Measurements from ENCODE around the gene TWIST2. TPM values are rescaled to one million over a fixed set of nuclear protein-coding genes. Genes with fewer than 3 reads are reported as not detected.

Gene TWIST2
- total RNA-seq, 2 experiments from 2014 or later = not detected

DNA sequence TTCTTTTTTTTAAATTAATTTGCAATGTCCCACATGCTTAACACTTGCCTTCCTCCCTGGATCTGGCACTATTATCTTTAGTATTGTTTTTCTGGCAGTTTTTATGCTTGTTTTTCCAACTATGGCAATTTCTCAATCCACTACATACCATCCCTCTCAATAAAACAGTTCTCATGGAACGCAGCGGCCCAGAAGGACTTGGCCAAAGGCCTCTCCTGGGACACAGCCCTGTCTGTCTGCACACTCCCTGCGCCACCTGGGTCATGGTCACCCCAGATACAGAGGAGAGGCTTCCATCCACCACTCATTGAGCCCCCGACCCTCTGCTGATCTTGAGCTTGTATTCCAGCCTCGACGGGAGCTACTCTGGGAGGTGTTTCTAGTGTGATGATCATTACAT, 91.2 kb downstream of the TWIST2 start:
- H3K27ac Mint-ChIP-seq = no peak overlapping the region

DNA sequence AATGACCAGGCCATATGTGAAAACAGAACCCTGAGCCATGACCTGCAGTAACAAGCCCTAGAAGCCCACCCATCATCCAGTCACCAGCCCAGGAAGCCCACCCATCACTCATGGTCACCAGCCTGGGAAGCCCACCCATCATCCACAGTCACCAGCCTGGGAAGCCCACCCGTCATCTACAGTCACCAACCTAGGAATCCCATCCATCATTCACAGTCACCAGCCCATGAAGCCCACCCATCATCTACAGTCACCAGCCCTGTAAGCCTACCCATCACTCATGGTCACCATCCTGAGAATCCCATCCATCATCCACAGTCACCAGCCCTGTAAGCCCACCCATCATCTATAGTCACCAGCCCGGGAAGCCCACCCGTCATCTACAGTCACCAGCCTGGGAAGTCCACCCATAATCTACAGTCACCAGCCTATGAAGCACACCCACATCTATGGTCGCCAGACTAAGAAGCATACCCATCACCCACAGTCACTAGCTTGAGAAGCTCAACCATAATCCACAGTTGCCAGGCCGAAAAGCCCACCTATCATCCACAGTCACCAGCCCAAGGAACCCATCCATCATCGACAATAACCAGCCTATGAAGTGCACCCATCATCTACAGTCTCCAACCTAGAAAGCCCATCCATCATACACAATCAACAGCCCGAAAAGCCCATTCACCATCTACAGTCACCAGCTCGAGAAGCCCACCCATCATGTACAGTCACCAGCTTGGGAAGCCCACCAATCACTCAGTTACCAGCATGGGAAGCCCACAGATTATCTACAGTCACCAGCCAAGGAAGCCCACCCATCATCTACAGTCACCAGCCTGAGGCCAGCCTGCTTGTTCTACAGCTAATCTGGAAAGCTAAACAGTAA, 91.9 kb downstream of the TWIST2 start:
- DNase-seq (no peak), ATAC-seq (ENCODE audit: poor library complexity) (no peak)
- no peak overlapping the region for H3K4me3 ChIP-seq (ENCODE audit: low read length)
- CTCF ChIA-PET = no interaction called here
- no peaks in the 10 kb centered on the region for H3K36me3 Mint-ChIP-seq (ENCODE audit: low read depth)
- TF ChIP-seq, protein P1, sequence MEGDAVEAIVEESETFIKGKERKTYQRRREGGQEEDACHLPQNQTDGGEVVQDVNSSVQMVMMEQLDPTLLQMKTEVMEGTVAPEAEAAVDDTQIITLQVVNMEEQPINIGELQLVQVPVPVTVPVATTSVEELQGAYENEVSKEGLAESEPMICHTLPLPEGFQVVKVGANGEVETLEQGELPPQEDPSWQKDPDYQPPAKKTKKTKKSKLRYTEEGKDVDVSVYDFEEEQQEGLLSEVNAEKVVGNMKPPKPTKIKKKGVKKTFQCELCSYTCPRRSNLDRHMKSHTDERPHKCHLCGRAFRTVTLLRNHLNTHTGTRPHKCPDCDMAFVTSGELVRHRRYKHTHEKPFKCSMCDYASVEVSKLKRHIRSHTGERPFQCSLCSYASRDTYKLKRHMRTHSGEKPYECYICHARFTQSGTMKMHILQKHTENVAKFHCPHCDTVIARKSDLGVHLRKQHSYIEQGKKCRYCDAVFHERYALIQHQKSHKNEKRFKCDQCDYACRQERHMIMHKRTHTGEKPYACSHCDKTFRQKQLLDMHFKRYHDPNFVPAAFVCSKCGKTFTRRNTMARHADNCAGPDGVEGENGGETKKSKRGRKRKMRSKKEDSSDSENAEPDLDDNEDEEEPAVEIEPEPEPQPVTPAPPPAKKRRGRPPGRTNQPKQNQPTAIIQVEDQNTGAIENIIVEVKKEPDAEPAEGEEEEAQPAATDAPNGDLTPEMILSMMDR (IDR thresholded peaks at IDR 0.05) = no peak
- POLR2A ChIA-PET = no interaction called here
- H3K27ac ChIP-seq (ENCODE audit: low read depth in 1 of 2, low read length in 2 of 2) = no peak overlapping the region
- no peaks in the 10 kb centered on the region for H3K27me3 Mint-ChIP-seq
- H3K9me3 ChIP-seq (ENCODE audit: control insufficient read depth in 1 of 2, insufficient read depth in 1 of 2, low read length in 2 of 2) = peaks cover 0 to 8% of the 10 kb centered on the region in 2 experiments
- no peaks in the 10 kb centered on the region for H3K9me3 Mint-ChIP-seq
- no peaks in the 10 kb centered on the region for H3K4me1 ChIP-seq (ENCODE audit: insufficient read depth, low read length)
- no peak overlapping the region for H3K4me3 Mint-ChIP-seq
- H3K27ac Mint-ChIP-seq = no peak overlapping the region
- H3K36me3 ChIP-seq (ENCODE audit: insufficient read depth, low read length) = no peaks in the 10 kb centered on the region
- intact Hi-C loops (cut with DNase I, micrococcal nuclease) = no loop called here
- H3K27me3 ChIP-seq (ENCODE audit: control insufficient read depth in 1 of 2, insufficient read depth in 2 of 2, low read length in 2 of 2) = peaks cover 0 to 2% of the 10 kb centered on the region in 2 experiments
- no peaks in the 10 kb centered on the region for H3K4me1 Mint-ChIP-seq (ENCODE audit: low read depth)

More for the DNA sequence above, 91.2 kb downstream of the TWIST2 start:
- no peak overlapping the region for H3K27ac ChIP-seq (ENCODE audit: low read depth in 1 of 2, low read length in 2 of 2)
- H3K4me1 ChIP-seq (ENCODE audit: insufficient read depth, low read length) = no peaks in the 10 kb centered on the region
- peaks cover 0 to 2% of the 10 kb centered on the region in 2 experiments for H3K27me3 ChIP-seq (ENCODE audit: control insufficient read depth in 1 of 2, insufficient read depth in 2 of 2, low read length in 2 of 2)
- H3K36me3 ChIP-seq (ENCODE audit: insufficient read depth, low read length) = no peaks in the 10 kb centered on the region
- Mint-ChIP-seq H3K36me3 (ENCODE audit: low read depth) (no peaks in the 10 kb centered on the region), H3K4me3 (no peak overlapping the region), H3K9me3 (no peaks in the 10 kb centered on the region), H3K4me1 (ENCODE audit: low read depth) (no peaks in the 10 kb centered on the region), H3K27me3 (peaks cover 2% of the 10 kb centered on the region)
- DNase-seq (no peak), ATAC-seq (ENCODE audit: poor library complexity) (no peak)
- TF ChIP-seq, protein P1 (IDR thresholded peaks at IDR 0.05) = no peak
- H3K4me3 ChIP-seq (ENCODE audit: low read length) = no peak overlapping the region
- intact Hi-C loops (cut with DNase I, micrococcal nuclease) = no loop called here
- POLR2A ChIA-PET = no interaction called here
- CTCF ChIA-PET = no interaction called here
- peaks cover 0 to 8% of the 10 kb centered on the region in 2 experiments for H3K9me3 ChIP-seq (ENCODE audit: control insufficient read depth in 1 of 2, insufficient read depth in 1 of 2, low read length in 2 of 2)

DNA sequence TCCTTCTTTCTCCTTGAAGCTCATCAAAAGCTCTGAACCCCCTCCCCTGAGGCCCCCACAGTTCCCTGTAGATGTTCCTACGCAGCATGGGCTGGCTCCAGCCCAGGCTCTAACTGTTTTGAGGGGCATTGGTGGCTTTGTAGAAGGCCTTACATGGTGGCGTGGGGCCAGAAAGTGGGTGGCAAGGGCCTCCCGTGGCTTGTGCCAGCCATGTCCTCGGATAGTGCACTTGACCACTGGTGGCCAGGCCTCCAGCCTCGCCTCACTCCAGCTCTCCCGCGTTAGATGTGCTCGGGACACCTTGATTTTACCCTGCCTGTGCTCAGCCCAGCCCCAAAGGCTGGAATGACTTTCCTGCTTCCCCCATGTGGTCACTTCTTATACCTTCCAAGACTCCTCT, 92.9 kb downstream of the TWIST2 start:
- Mint-ChIP-seq H3K9me3 (no peaks in the 10 kb centered on the region), H3K4me1 (ENCODE audit: low read depth) (no peaks in the 10 kb centered on the region), H3K27me3 (no peaks in the 10 kb centered on the region), H3K27ac (no peak overlapping the region), H3K4me3 (no peak overlapping the region), H3K36me3 (ENCODE audit: low read depth) (no peaks in the 10 kb centered on the region)
- H3K27me3 ChIP-seq (ENCODE audit: control insufficient read depth in 1 of 2, insufficient read depth in 2 of 2, low read length in 2 of 2) = peaks cover 0 to 2% of the 10 kb centered on the region in 2 experiments
- H3K9me3 ChIP-seq (ENCODE audit: control insufficient read depth in 1 of 2, insufficient read depth in 1 of 2, low read length in 2 of 2) = peaks cover 0 to 8% of the 10 kb centered on the region in 2 experiments
- DNase-seq (no peak), ATAC-seq (ENCODE audit: poor library complexity) (no peak)
- H3K36me3 ChIP-seq (ENCODE audit: insufficient read depth, low read length) = no peaks in the 10 kb centered on the region
- TF ChIP-seq, protein P1 (IDR thresholded peaks at IDR 0.05) = no peak
- no peak overlapping the region for H3K27ac ChIP-seq (ENCODE audit: low read depth in 1 of 2, low read length in 2 of 2)
- ChIA-PET POLR2A (no interaction called here), CTCF (no interaction called here)
- intact Hi-C loops (cut with DNase I, micrococcal nuclease) = no loop called here
- H3K4me1 ChIP-seq (ENCODE audit: insufficient read depth, low read length) = no peaks in the 10 kb centered on the region
- H3K4me3 ChIP-seq (ENCODE audit: low read length) = no peak overlapping the region
